ENCODE results near the gene TNIP2.

GRCh38 chr4:2785613-2786012 lies 29.5 kb upstream of the TNIP2 start:
- TF ChIP-seq CTCF (tag by site-specific recombination; IDR thresholded peaks at IDR 0.05), result no peak
- TF ChIP-seq TCF7L2 (IDR thresholded peaks at IDR 0.05; ENCODE audit: borderline replicate concordance, low read depth, low read length), result no peak
- TF ChIP-seq ZNF121 (tag by site-specific recombination; IDR thresholded peaks at IDR 0.05), result no peak
- TF ChIP-seq ZFP3 (tag by site-specific recombination; IDR thresholded peaks at IDR 0.05; ENCODE audit: low read depth), result no peak
- TF ChIP-seq ZNF266 (tag by site-specific recombination; IDR thresholded peaks at IDR 0.05; ENCODE audit: low read depth), result no peak
- no peak for TF ChIP-seq ZNF843 (tag by site-specific recombination; IDR thresholded peaks at IDR 0.05)
- no peak for TF ChIP-seq ZBTB21 (tag by site-specific recombination; IDR thresholded peaks at IDR 0.05)
- TF ChIP-seq ZNF239 (tag by site-specific recombination; IDR thresholded peaks at IDR 0.05), result no peak
- TF ChIP-seq KLF17 (tag by site-specific recombination; IDR thresholded peaks at IDR 0.05), result no peak
- TF ChIP-seq HOXA7 (CRISPR knock-in tag; IDR thresholded peaks at IDR 0.05; ENCODE audit: borderline replicate concordance), result no peak
- no peak for TF ChIP-seq ZFHX2 (tag by site-specific recombination; conservative IDR thresholded peaks at IDR 0.05)
